Measurements from ENCODE around the gene TCF12. TPM values are rescaled to one million over a fixed set of nuclear protein-coding genes. Genes with fewer than 3 reads are reported as not detected.
"Not testable (repeated sequence)": the region's sequence is repeated elsewhere in the genome, so short reads cannot be mapped to it uniquely, and the experiment has no call there.

TCF12 gene
- total RNA-seq, 3 donors from 2014 or later = 164 to 198 (median 174) TPM

- H3K4me1 ChIP-seq = peaks cover 0 to 6% of the 10 kb centered on the region in 2 donors
- intact Hi-C loops (cut with DNase I; ENCODE audit: low total_unique reads) = no loop called here
Observed at GRCh38 chr15:57146506-57147201, 228.2 kb downstream of the TCF12 start.

GRCh38 chr15:57147621-57148020, 229.2 kb downstream of the TCF12 start:
- no peak overlapping the region for H3K4me3 ChIP-seq
- H3K27ac ChIP-seq = no peak overlapping the region
- H3K36me3 ChIP-seq = no peaks in the 10 kb centered on the region
- TF ChIP-seq POLR2AphosphoS5 (IDR thresholded peaks at IDR 0.05) (no peak), CTCF (IDR thresholded peaks at IDR 0.05) (no peak), POLR2A (IDR thresholded peaks at IDR 0.05) (no peak)
- peaks cover 4 to 15% of the 10 kb centered on the region in 2 donors for H3K9me3 ChIP-seq
- H3K4me1 ChIP-seq = peaks cover 0 to 6% of the 10 kb centered on the region in 2 donors
- intact Hi-C loops (cut with DNase I; ENCODE audit: low total_unique reads) = no loop called here
- DNase-seq (ENCODE audit: low spot score in 2 of 2) = no peak
- H3K27me3 ChIP-seq = no peaks in the 10 kb centered on the region

More at GRCh38 chr15:57146506-57147201, 228.2 kb downstream of the TCF12 start:
- Histone ChIP-seq H3K36me3 (no peaks in the 10 kb centered on the region), H3K27ac (peak overlapping the region in 1 of 2 donors; percentile 60), H3K4me3 (peak overlapping the region; percentile 6 to 34 (median 20)), H3K9me3 (peaks cover 0 to 5% of the 10 kb centered on the region in 2 donors), H3K27me3 (no peaks in the 10 kb centered on the region)
- no peak for TF ChIP-seq POLR2AphosphoS5 (IDR thresholded peaks at IDR 0.05)
- peak; percentile 57 to 73 (median 69) for TF ChIP-seq CTCF (IDR thresholded peaks at IDR 0.05)
- TF ChIP-seq POLR2A (IDR thresholded peaks at IDR 0.05) = no peak
- DNase-seq (ENCODE audit: low spot score in 2 of 2) = no peak

- Histone ChIP-seq H3K4me3 (no peak overlapping the region), H3K9me3 (peaks cover 4 to 16% of the 10 kb centered on the region in 2 donors), H3K27me3 (no peaks in the 10 kb centered on the region), H3K4me1 (peaks cover 0 to 6% of the 10 kb centered on the region in 2 donors), H3K36me3 (no peaks in the 10 kb centered on the region), H3K27ac (no peak overlapping the region)
- TF ChIP-seq POLR2AphosphoS5 (IDR thresholded peaks at IDR 0.05) (no peak), POLR2A (IDR thresholded peaks at IDR 0.05) (no peak), CTCF (IDR thresholded peaks at IDR 0.05) (no peak)
- no peak for DNase-seq (ENCODE audit: low spot score in 2 of 2)
- intact Hi-C loops (cut with DNase I; ENCODE audit: low total_unique reads) = no loop called here
Observed at GRCh38 chr15:57148262-57148661, 229.8 kb downstream of the TCF12 start.

GRCh38 chr15:57149196-57149595, 230.8 kb downstream of the TCF12 start:
- Histone ChIP-seq H3K36me3 (no peaks in the 10 kb centered on the region), H3K4me3 (no peak overlapping the region), H3K4me1 (peaks cover 0 to 6% of the 10 kb centered on the region in 2 donors), H3K27me3 (no peaks in the 10 kb centered on the region), H3K27ac (no peak overlapping the region), H3K9me3 (peaks cover 4 to 16% of the 10 kb centered on the region in 2 donors)
- intact Hi-C loops (cut with DNase I; ENCODE audit: low total_unique reads) = no loop called here
- TF ChIP-seq CTCF (IDR thresholded peaks at IDR 0.05) (no peak), POLR2A (IDR thresholded peaks at IDR 0.05) (no peak), POLR2AphosphoS5 (IDR thresholded peaks at IDR 0.05) (no peak)
- no peak for DNase-seq (ENCODE audit: low spot score in 2 of 2)

GRCh38 chr15:57150066-57150865, 231.8 kb downstream of the TCF12 start:
- Histone ChIP-seq H3K27ac (peak overlapping the region; percentile 8 to 46), H3K27me3 (no peaks in the 10 kb centered on the region), H3K9me3 (peaks cover 4 to 16% of the 10 kb centered on the region in 2 donors), H3K4me3 (no peak overlapping the region), H3K36me3 (no peaks in the 10 kb centered on the region), H3K4me1 (peaks cover 0 to 6% of the 10 kb centered on the region in 2 donors)
- TF ChIP-seq POLR2AphosphoS5 (IDR thresholded peaks at IDR 0.05) (no peak), CTCF (IDR thresholded peaks at IDR 0.05) (no peak), POLR2A (IDR thresholded peaks at IDR 0.05) (no peak)
- intact Hi-C loops (cut with DNase I; ENCODE audit: low total_unique reads) = no loop called here
- no peak for DNase-seq (ENCODE audit: low spot score in 2 of 2)

- H3K4me3 ChIP-seq; H3K36me3 ChIP-seq; H3K27me3 ChIP-seq; intact Hi-C loops (cut with DNase I; ENCODE audit: low total_unique reads); H3K4me1 ChIP-seq; DNase-seq (ENCODE audit: low spot score in 2 of 2): not testable (repeated sequence)
- Histone ChIP-seq H3K9me3 (peaks cover 4 to 16% of the 10 kb centered on the region in 2 donors), H3K27ac (peak overlapping the region; percentile 8 to 46)
Observed at GRCh38 chr15:57150866-57151203, 232.4 kb downstream of the TCF12 start.
